Measurements from ENCODE around the gene FLOT1.
"Not testable (repeated sequence)": the region's sequence is repeated elsewhere in the genome, so short reads cannot be mapped to it uniquely, and the experiment has no call there.

FLOT1 gene

GRCh38 chr6:30766461-30767157, 24.1 kb upstream of the FLOT1 start:
- DNase-seq: no peak

- not testable (repeated sequence) for DNase-seq
Observed at GRCh38 chr6:30765495-30765894, 23.0 kb upstream of the FLOT1 start.

GRCh38 chr6:30764490-30765043, 22.1 kb upstream of the FLOT1 start:
- DNase-seq: not testable (repeated sequence)

- DNase-seq: no peak
Observed at GRCh38 chr6:30763618-30764489, 21.4 kb upstream of the FLOT1 start.

GRCh38 chr6:30763155-30763617, 20.7 kb upstream of the FLOT1 start:
- no peak for DNase-seq

GRCh38 chr6:30761791-30762429, 19.4 kb upstream of the FLOT1 start:
- no peak for DNase-seq

- DNase-seq: no peak
Observed at GRCh38 chr6:30760549-30760948, 18.1 kb upstream of the FLOT1 start.

- no peak for DNase-seq
Observed at GRCh38 chr6:30759575-30760239, 17.2 kb upstream of the FLOT1 start.

- no peak for DNase-seq
Observed at GRCh38 chr6:30757261-30757904, 14.9 kb upstream of the FLOT1 start.

GRCh38 chr6:30756405-30757003, 14.0 kb upstream of the FLOT1 start:
- DNase-seq: not testable (repeated sequence)

- no peak for DNase-seq
Observed at GRCh38 chr6:30754631-30755030, 12.1 kb upstream of the FLOT1 start.

- no peak for DNase-seq
Observed at GRCh38 chr6:30752157-30752927, 9.9 kb upstream of the FLOT1 start.

- DNase-seq: no peak
Observed at GRCh38 chr6:30750379-30750668, 7.8 kb upstream of the FLOT1 start.

GRCh38 chr6:30749554-30750378, 7.3 kb upstream of the FLOT1 start:
- no peak for DNase-seq

- no peak for DNase-seq
Observed at GRCh38 chr6:30748851-30749540, 6.5 kb upstream of the FLOT1 start.

- DNase-seq: no peak
Observed at GRCh38 chr6:30747902-30748769, 5.6 kb upstream of the FLOT1 start.

GRCh38 chr6:30747300-30747687, 4.8 kb upstream of the FLOT1 start:
- no peak for DNase-seq

- no peak for DNase-seq
Observed at GRCh38 chr6:30744054-30744805, 1.7 kb upstream of the FLOT1 start, which contains the start of gene IER3. Gene IER3, minus strand, starts transcription at chr6:30744547. Its CDS starts 29 bp downstream, at chr6:30744518.

Data from cortex of kidney (tissue), 1 donor.